H1 (cell line): ENCODE results near the gene PML. TPM values are rescaled to one million over a fixed set of nuclear protein-coding genes. Genes with fewer than 3 reads are reported as not detected.

Experiments used
- BCL11A ChIP-seq, 2 experiments: IDR thresholded peaks; one replicate each; pipeline ENCODE4 v1.6.1; 2011; ENCODE audit warnings: low read depth in 2 of 2, low read length in 2 of 2, mild to moderate bottlenecking in 2 of 2
- CBX8 ChIP-seq: fragments of 300-800, 300-1000 bp; sonication (generic); IDR thresholded peaks from 2 replicates; pipeline ENCODE4 v1.7.1; 2016; ENCODE audit warnings: low read depth, low read length, borderline replicate concordance
- CHD1 ChIP-seq: IDR thresholded peaks from 2 replicates; pipeline ENCODE4 v1.6.1; 2012; ENCODE audit warnings: low read depth, low read length, improper control_type of control experiment
- EZH2 ChIP-seq: fragments of 200-600 bp; sonication (generic); IDR thresholded peaks from 2 replicates; pipeline ENCODE4 v1.7.1; 2012; ENCODE audit warnings: low read depth, mild to moderate bottlenecking, moderate library complexity, low read length, inconsistent platforms; ENCODE audit not compliant: severe bottlenecking
- KDM1A ChIP-seq: fragments of 200-600, 300-600 bp; sonication (generic); IDR thresholded peaks from 2 replicates; pipeline ENCODE4 v1.7.1; 2016; ENCODE audit warnings: mild to moderate bottlenecking, low read length, borderline replicate concordance
- KDM4A ChIP-seq: IDR thresholded peaks from one replicate; pipeline ENCODE4 v1.7.1; 2012; ENCODE audit warnings: low read depth, mild to moderate bottlenecking, moderate library complexity, low read length, inconsistent platforms; ENCODE audit not compliant: severe bottlenecking
- PHF8 ChIP-seq: fragments of 200-600 bp; sonication (generic); conservative IDR thresholded peaks from 2 replicates; pipeline ENCODE4 v1.7.1; 2012; ENCODE audit warnings: low read depth, mild to moderate bottlenecking, inconsistent platforms, low read length, moderate library complexity
- POU5F1 ChIP-seq: IDR thresholded peaks from 2 replicates; pipeline ENCODE4 v1.6.1; 2011; ENCODE audit warnings: low read depth, mild to moderate bottlenecking, low read length, moderate library complexity
- RXRA ChIP-seq: IDR thresholded peaks from 2 replicates; pipeline ENCODE4 v1.6.1; 2011; ENCODE audit warnings: low read depth, mild to moderate bottlenecking, low read length, moderate library complexity; ENCODE audit not compliant: insufficient read depth
- SP1 ChIP-seq: IDR thresholded peaks from 2 replicates; pipeline ENCODE4 v1.6.1; 2011; ENCODE audit warnings: low read depth, low read length
- polyA plus RNA-seq, 7 experiments: library from polyadenylated mRNA; depleted of rRNA in 3 of 7; stranded (reverse) in 5 of 7; unstranded in 2 of 7; fragments of >200 nt in 5 of 7; fragments of 200-250 nt in 2 of 7; gene quantifications; 1 replicate in 5 of 7; 2 replicates in 1 of 7; 4 replicates in 1 of 7; pipeline versions ENCODE4 v1.2.1 to v1.2.3, GENCODE V29; 2011 to 2013; ENCODE audit warnings: missing spikeins in 2 of 7, mixed read lengths in 2 of 7
- total RNA-seq: library from RNA; stranded (reverse); fragmentation: NEBNext Ultra II Directional; extraction: Animal tissue kit (Norgen Biotek cat#: 25700); gene quantifications from 2 replicates; pipeline ENCODE4 v1.2.1, GENCODE V29; 2021
- TF ChIP-seq, protein P1 (sequence below): fragments of 300-600 bp; sonication (generic); IDR thresholded peaks from 2 replicates; pipeline ENCODE4 v1.7.1; 2012; ENCODE audit warnings: low read length, moderate library complexity, mild to moderate bottlenecking, inconsistent platforms; ENCODE audit not compliant: insufficient replicate concordance

The PML gene
- total and polyA plus RNA-seq, 2 of the 8 experiments (the other 6 are each of a cell fraction or from before 2014, with no cell fraction given): 14.9 to 30.3 TPM

DNA sequence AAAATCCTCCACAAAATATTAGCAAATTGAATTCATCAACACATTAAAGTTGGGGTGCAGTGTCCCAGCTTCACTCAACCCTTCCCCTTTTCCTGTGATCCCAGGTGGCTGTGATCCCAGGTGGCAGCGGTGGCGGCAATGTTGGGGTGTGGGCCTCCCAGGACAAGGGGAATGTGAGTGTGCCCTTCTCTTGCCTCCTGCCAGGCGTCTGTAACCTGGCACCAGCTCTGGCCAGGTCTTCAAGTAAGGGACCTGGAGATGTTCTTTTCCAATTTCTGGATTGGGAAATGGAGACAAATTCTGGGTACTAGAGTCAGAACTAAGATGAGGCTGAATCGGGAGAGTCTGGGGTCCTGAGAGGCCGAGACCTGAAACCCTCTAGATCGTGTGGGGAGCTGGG, 67.7 kb downstream of the PML start (continued):
- TF ChIP-seq, protein P1, sequence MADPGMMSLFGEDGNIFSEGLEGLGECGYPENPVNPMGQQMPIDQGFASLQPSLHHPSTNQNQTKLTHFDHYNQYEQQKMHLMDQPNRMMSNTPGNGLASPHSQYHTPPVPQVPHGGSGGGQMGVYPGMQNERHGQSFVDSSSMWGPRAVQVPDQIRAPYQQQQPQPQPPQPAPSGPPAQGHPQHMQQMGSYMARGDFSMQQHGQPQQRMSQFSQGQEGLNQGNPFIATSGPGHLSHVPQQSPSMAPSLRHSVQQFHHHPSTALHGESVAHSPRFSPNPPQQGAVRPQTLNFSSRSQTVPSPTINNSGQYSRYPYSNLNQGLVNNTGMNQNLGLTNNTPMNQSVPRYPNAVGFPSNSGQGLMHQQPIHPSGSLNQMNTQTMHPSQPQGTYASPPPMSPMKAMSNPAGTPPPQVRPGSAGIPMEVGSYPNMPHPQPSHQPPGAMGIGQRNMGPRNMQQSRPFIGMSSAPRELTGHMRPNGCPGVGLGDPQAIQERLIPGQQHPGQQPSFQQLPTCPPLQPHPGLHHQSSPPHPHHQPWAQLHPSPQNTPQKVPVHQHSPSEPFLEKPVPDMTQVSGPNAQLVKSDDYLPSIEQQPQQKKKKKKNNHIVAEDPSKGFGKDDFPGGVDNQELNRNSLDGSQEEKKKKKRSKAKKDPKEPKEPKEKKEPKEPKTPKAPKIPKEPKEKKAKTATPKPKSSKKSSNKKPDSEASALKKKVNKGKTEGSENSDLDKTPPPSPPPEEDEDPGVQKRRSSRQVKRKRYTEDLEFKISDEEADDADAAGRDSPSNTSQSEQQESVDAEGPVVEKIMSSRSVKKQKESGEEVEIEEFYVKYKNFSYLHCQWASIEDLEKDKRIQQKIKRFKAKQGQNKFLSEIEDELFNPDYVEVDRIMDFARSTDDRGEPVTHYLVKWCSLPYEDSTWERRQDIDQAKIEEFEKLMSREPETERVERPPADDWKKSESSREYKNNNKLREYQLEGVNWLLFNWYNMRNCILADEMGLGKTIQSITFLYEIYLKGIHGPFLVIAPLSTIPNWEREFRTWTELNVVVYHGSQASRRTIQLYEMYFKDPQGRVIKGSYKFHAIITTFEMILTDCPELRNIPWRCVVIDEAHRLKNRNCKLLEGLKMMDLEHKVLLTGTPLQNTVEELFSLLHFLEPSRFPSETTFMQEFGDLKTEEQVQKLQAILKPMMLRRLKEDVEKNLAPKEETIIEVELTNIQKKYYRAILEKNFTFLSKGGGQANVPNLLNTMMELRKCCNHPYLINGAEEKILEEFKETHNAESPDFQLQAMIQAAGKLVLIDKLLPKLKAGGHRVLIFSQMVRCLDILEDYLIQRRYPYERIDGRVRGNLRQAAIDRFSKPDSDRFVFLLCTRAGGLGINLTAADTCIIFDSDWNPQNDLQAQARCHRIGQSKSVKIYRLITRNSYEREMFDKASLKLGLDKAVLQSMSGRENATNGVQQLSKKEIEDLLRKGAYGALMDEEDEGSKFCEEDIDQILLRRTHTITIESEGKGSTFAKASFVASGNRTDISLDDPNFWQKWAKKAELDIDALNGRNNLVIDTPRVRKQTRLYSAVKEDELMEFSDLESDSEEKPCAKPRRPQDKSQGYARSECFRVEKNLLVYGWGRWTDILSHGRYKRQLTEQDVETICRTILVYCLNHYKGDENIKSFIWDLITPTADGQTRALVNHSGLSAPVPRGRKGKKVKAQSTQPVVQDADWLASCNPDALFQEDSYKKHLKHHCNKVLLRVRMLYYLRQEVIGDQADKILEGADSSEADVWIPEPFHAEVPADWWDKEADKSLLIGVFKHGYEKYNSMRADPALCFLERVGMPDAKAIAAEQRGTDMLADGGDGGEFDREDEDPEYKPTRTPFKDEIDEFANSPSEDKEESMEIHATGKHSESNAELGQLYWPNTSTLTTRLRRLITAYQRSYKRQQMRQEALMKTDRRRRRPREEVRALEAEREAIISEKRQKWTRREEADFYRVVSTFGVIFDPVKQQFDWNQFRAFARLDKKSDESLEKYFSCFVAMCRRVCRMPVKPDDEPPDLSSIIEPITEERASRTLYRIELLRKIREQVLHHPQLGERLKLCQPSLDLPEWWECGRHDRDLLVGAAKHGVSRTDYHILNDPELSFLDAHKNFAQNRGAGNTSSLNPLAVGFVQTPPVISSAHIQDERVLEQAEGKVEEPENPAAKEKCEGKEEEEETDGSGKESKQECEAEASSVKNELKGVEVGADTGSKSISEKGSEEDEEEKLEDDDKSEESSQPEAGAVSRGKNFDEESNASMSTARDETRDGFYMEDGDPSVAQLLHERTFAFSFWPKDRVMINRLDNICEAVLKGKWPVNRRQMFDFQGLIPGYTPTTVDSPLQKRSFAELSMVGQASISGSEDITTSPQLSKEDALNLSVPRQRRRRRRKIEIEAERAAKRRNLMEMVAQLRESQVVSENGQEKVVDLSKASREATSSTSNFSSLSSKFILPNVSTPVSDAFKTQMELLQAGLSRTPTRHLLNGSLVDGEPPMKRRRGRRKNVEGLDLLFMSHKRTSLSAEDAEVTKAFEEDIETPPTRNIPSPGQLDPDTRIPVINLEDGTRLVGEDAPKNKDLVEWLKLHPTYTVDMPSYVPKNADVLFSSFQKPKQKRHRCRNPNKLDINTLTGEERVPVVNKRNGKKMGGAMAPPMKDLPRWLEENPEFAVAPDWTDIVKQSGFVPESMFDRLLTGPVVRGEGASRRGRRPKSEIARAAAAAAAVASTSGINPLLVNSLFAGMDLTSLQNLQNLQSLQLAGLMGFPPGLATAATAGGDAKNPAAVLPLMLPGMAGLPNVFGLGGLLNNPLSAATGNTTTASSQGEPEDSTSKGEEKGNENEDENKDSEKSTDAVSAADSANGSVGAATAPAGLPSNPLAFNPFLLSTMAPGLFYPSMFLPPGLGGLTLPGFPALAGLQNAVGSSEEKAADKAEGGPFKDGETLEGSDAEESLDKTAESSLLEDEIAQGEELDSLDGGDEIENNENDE: no peak
- TF ChIP-seq RXRA (no peak), BCL11A (IDR thresholded peaks at IDR 0.05; ENCODE audit: low read depth in 2 of 2, low read length in 2 of 2) (no peak), POU5F1 (no peak), CHD1 (no peak), SP1 (no peak), EZH2 (no peak), PHF8 (no peak), KDM1A (no peak), KDM4A (no peak), CBX8 (no peak)
